Uterus (tissue), 4 donors: ENCODE results near the gene RRAS2. TPM values are rescaled to one million over a fixed set of nuclear protein-coding genes. Genes with fewer than 3 reads are reported as not detected.

ENCODE experiments used
- DNase-seq, 2 donors: peaks; one replicate each; pipeline ENCODE4 v3.0.0-alpha.2; 2019 to 2020
- H3K27ac ChIP-seq, 2 donors: fragments of 200-600 bp; sonication (generic); 1 replicate in 1 of 2; 2 replicates in 1 of 2; pipeline ENCODE4 v1.5.1; 2016 to 2018
- H3K27me3 ChIP-seq, 2 donors: fragments of 200-600 bp; sonication (generic); one replicate each; pipeline ENCODE4 v1.5.1; 2018 to 2019; ENCODE audit warnings: control low read depth in 1 of 2
- H3K36me3 ChIP-seq, 2 donors: fragments of 200-600 bp; sonication (generic); one replicate each; pipeline ENCODE4 v1.5.1; 2019; ENCODE audit warnings: control low read depth in 1 of 2
- H3K4me1 ChIP-seq, 2 donors: fragments of 200-600 bp; sonication (generic); one replicate each; pipeline ENCODE4 v1.5.1; 2018 to 2019; ENCODE audit warnings: control low read depth in 1 of 2
- H3K4me3 ChIP-seq, 2 donors: fragments of 200-600 bp; sonication (generic); 1 replicate in 1 of 2; 2 replicates in 1 of 2; pipeline ENCODE4 v1.5.1; 2018 to 2019; ENCODE audit warnings: mild to moderate bottlenecking in 1 of 2
- H3K9me3 ChIP-seq, 2 donors: fragments of 200-600 bp; sonication (generic); one replicate each; pipeline ENCODE4 v1.5.1; 2019; ENCODE audit warnings: control low read depth in 1 of 2
- POLR2A ChIP-seq, 2 donors: fragments of 450-650 bp; IDR thresholded peaks; one replicate each; pipeline ENCODE4 v1.6.1; 2016; ENCODE audit warnings: antibody characterized with exemption in 2 of 2, mild to moderate bottlenecking in 1 of 2, moderate library complexity in 1 of 2
- intact Hi-C: fragments of 100-400 bp; cut with DNase I; formaldehyde crosslinking; loops from one replicate; pipeline ENCODE4 v1.15.1; 2023; ENCODE audit warnings: low total_unique reads
- total RNA-seq, 4 donors: library from RNA; depleted of rRNA in 3 of 4; stranded (reverse); fragments of >200 nt in 3 of 4; gene quantifications; one replicate each; pipeline versions ENCODE4 v1.1.0 to v1.2.4, GENCODE V29; 2014 to 2023
- TF ChIP-seq, protein P1 (sequence below), 4 experiments: fragments of 200-600 bp in 2 of 4; fragments of 450-650 bp in 2 of 4; sonication (generic) in 2 of 4; IDR thresholded peaks; one replicate each; pipeline ENCODE4 v1.5.1; 2016 to 2019; ENCODE audit warnings: antibody characterized with exemption in 4 of 4, mild to moderate bottlenecking in 2 of 4, moderate library complexity in 1 of 4
- donor health status: DM: yes; HTN: yes; CAD: no.

RRAS2 gene
- total RNA-seq, 4 donors from 2014 or later: 18.7 to 43.6 (median 36.8) TPM

DNA sequence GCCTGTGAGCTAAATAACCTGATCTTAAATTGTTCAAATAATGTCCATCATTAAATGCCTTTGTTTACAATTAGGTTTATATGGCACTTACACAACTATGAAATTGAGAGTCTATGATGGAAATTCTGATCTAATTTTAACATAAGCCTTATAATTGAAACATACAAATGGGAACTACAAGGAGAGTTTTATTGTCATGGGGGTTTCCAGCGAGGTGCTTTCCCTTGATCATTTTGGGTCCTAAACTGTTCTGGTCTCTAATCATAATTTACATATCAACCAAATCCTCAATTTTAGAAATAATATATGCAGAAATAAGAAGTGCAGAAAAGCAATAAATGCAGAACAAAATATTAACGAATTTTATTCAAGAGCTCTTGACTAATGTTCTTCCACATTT is 44.9 kb downstream of the RRAS2 start:
- H3K27me3 ChIP-seq: no peaks in the 10 kb centered on the region
- TF ChIP-seq, protein P1, sequence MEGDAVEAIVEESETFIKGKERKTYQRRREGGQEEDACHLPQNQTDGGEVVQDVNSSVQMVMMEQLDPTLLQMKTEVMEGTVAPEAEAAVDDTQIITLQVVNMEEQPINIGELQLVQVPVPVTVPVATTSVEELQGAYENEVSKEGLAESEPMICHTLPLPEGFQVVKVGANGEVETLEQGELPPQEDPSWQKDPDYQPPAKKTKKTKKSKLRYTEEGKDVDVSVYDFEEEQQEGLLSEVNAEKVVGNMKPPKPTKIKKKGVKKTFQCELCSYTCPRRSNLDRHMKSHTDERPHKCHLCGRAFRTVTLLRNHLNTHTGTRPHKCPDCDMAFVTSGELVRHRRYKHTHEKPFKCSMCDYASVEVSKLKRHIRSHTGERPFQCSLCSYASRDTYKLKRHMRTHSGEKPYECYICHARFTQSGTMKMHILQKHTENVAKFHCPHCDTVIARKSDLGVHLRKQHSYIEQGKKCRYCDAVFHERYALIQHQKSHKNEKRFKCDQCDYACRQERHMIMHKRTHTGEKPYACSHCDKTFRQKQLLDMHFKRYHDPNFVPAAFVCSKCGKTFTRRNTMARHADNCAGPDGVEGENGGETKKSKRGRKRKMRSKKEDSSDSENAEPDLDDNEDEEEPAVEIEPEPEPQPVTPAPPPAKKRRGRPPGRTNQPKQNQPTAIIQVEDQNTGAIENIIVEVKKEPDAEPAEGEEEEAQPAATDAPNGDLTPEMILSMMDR (IDR thresholded peaks at IDR 0.05): no peak
- TF ChIP-seq POLR2A (IDR thresholded peaks at IDR 0.05): no peak
- no peak overlapping the region for H3K4me3 ChIP-seq
- no peaks in the 10 kb centered on the region for H3K4me1 ChIP-seq
- intact Hi-C loops: no loop called here
- DNase-seq: no peak
- no peaks in the 10 kb centered on the region for H3K9me3 ChIP-seq
- H3K27ac ChIP-seq: no peak overlapping the region
- no peaks in the 10 kb centered on the region for H3K36me3 ChIP-seq

DNA sequence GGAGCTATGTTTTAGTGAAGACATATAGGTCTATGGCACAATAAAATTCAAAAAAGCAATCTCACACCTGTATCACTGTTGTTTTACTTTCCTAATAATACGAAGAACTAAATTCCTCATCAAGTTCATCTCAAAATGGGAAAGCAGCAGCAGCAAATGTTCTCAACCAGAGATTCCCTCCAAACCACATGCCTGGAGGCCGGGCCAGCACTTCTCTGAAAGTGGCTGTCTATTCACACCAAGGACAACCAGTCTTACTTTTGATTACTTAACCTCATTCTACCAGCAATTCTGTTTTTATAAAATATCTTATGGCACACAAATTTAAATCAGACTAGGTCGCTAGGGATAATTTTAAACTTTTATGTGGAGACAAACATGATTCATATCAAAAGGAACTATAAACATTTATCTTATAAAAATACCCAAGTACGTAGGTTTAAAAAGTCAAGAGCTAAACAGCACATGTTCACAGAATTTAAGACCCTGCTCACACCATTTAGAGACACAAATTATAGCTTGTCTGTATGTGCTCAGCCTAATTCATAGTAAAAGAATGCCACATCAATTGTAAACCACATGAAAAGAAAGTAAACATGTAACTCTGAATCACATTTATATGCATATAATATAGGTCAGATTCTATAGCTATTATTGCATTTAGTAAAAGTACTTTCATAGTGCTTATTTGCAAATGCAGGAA is 46.1 kb downstream of the RRAS2 start:
- intact Hi-C loops: no loop called here
- no peak for TF ChIP-seq POLR2A (IDR thresholded peaks at IDR 0.05)
- TF ChIP-seq, protein P1 (IDR thresholded peaks at IDR 0.05): no peak
- no peak overlapping the region for H3K4me3 ChIP-seq
- H3K9me3 ChIP-seq: no peaks in the 10 kb centered on the region
- peaks cover 0 to 6% of the 10 kb centered on the region in 2 donors for H3K4me1 ChIP-seq
- DNase-seq: no peak
- no peaks in the 10 kb centered on the region for H3K27me3 ChIP-seq
- H3K36me3 ChIP-seq: no peaks in the 10 kb centered on the region
- H3K27ac ChIP-seq: no peak overlapping the region

DNA sequence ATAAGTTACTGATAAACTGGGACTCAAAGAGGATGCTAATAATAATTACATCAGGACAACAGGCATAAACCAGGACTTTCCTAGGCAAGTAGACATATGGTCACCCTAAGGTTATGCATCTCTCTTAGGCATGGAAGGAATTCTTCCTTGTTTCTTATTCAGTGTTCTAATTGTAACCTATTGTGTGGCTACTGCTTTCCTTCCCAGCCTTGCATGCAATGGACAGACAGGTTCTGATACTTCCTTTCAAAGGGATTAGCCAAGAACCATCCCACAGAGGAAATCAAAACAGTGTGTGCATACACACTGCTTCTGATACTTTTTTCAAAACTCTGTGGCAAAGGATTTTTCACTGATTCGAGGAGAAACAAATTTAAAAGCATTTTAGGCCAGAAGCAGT is 48.3 kb downstream of the RRAS2 start:
- H3K27ac ChIP-seq: no peak overlapping the region
- TF ChIP-seq POLR2A (IDR thresholded peaks at IDR 0.05): no peak
- TF ChIP-seq, protein P1 (IDR thresholded peaks at IDR 0.05): no peak
- no peaks in the 10 kb centered on the region for H3K36me3 ChIP-seq
- peaks cover 0 to 6% of the 10 kb centered on the region in 2 donors for H3K4me1 ChIP-seq
- no peak for DNase-seq
- H3K27me3 ChIP-seq: no peaks in the 10 kb centered on the region
- intact Hi-C loops: no loop called here
- H3K4me3 ChIP-seq: no peak overlapping the region
- no peaks in the 10 kb centered on the region for H3K9me3 ChIP-seq

DNA sequence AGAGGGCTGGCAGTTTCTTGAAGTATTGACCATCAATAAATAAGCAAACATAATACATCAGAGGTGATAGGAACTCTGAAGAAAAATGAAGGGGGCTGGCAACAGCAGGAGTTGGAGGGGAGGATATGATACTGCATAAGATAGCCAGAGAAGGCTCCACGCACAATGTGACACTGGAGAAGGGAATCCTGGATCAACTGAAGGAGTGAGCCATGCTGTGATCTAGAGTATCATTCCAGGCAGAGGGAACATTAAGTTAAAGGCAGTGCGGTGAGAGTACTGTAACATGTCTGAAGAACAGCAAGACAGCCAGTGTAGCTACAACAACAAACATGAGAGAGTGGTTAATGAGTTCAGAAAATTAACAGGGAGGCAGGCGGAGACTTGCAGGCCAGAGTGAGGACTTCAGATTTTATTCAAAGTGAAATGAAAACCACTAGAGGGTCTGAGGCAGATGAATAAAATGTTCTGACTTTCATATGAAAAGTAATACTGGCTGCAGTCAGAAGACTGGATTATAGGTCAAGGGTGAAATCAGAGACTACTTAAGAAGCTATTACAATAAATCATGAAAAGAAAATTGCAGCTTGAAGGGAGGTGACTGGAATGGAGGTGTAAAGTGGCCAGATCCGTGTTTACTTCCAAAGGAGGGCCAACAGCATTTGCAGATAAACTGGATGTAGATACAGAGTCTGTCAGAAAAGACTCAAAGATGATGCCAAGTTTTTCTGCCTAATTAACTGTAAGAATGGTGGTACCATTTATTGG is 49.4 kb downstream of the RRAS2 start:
- intact Hi-C loops: no loop called here
- peaks cover 0 to 6% of the 10 kb centered on the region in 2 donors for H3K4me1 ChIP-seq
- TF ChIP-seq, protein P1 (IDR thresholded peaks at IDR 0.05): no peak
- no peak for TF ChIP-seq POLR2A (IDR thresholded peaks at IDR 0.05)
- no peak overlapping the region for H3K27ac ChIP-seq
- H3K9me3 ChIP-seq: no peaks in the 10 kb centered on the region
- DNase-seq: no peak
- no peaks in the 10 kb centered on the region for H3K36me3 ChIP-seq
- H3K27me3 ChIP-seq: no peaks in the 10 kb centered on the region
- no peak overlapping the region for H3K4me3 ChIP-seq

DNA sequence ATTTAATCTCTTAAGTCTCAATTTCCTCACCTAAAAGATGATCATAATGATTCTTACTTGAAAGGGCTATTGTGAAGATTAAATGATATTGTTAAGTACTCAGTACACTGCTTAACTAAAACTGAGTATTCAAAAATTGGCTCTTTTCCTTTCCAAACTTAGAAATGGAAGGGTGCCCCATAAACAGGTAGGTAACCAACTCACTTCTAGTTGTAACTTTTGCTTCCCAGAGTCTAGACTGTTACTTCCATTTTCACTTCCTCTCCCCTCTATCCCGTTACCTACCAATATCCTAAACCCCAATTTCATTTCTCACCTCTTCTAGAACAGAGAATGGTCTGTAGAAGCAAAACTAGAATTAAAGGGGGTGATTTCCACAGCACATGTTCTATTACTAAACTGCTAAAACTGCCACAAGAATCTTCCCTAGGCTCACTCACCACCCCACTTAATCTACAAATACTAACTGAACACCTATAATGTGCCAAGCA is 50.0 kb downstream of the RRAS2 start:
- Histone ChIP-seq H3K4me3 (no peak overlapping the region), H3K27me3 (no peaks in the 10 kb centered on the region), H3K36me3 (no peaks in the 10 kb centered on the region), H3K27ac (no peak overlapping the region), H3K9me3 (no peaks in the 10 kb centered on the region), H3K4me1 (peaks cover 0 to 6% of the 10 kb centered on the region in 2 donors)
- no peak for DNase-seq
- intact Hi-C loops: no loop called here
- TF ChIP-seq, protein P1 (IDR thresholded peaks at IDR 0.05): no peak
- no peak for TF ChIP-seq POLR2A (IDR thresholded peaks at IDR 0.05)
